Fibroblast of villous mesenchyme (primary cell): ENCODE data around the gene FGG. TPM values are rescaled to one million over a fixed set of nuclear protein-coding genes. Genes with fewer than 3 reads are reported as not detected.

Experiments used
- DNase-seq: peaks from one replicate; pipeline ENCODE4 v3.0.0-alpha.2; 2010; ENCODE audit warnings: low read depth
- H3K4me3 ChIP-seq: 2 replicates; pipeline ENCODE4 v1.5.1; 2011; ENCODE audit warnings: low read depth, mild to moderate bottlenecking, low read length
- CTCF ChIP-seq: IDR thresholded peaks from 2 replicates; pipeline ENCODE4 v1.5.1; 2012; ENCODE audit warnings: low read depth, mild to moderate bottlenecking, low read length; ENCODE audit not compliant: insufficient read depth
- total RNA-seq: library from RNA; depleted of rRNA; stranded (reverse); fragments of >200 nt; gene quantifications from 2 replicates; pipeline ENCODE4 v1.2.3, GENCODE V29; 2012

The FGG gene
- total RNA-seq, 1 donor = not detected

DNA sequence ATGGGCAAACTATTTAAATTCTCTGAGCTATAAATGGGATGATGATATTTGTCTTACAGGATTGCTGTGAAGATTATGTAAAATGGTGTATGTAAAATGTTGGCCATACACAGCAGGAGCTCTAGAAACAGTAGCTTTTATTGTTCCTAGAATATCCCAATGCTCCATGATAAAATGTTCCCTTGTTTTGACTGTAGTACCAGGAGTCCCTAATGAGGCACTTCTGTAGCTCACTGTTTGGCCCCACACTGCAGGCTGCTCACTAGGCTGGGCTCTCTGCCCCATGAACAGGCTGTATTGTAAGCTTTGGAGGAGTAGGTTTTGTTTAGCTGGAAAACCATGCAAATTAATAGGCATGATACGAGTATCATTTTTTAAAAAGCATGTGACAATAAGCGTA is 18.6 kb downstream of the FGG start:
- no peak overlapping the region for H3K4me3 ChIP-seq
- no peak for TF ChIP-seq CTCF
- DNase-seq = no peak

GRCh38 chr4:154591890-154592289 is 20.6 kb downstream of the FGG start:
- no peak for TF ChIP-seq CTCF
- DNase-seq = no peak
- no peak overlapping the region for H3K4me3 ChIP-seq

DNA sequence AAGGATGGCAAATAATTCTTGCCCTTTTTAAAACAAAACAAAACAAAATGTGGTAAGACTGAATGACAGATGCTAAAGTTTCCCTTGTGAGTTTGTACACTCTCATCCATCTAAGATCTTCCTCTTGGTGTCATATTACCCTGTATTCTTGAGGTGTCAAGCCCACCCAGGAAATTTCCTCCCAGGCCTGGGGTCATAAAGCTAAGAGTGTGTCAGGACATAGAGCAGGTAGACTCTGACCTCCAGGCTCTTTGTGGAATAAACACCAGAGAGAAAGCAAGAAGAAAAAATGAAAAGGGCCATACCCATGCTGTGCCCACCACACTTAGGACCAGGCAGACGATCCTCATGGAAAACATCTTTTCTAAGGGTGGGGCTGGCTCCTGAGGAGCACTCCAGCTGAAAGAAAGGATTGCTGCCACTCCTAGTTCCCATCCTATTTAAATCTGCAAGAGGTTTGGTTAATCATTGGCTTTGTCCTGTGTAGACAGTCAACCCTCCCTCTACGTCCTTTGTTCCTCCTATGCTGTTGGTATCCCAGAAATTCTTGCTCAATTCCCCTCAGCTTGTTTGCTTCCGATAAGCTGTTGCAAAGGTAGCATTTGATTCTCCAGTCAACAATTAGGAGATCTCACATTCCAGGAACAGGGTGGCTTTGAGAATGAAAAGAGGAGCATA is 22.0 kb downstream of the FGG start, which contains the start of gene FGA:
FGA (minus strand) TSS at position 414 of the 678 bp plus-strand sequence; CDS start at position 359, 55 bp downstream.
- TF ChIP-seq CTCF = no peak
- no peak within 1 kb of the TSS for H3K4me3 ChIP-seq
- no peak for DNase-seq

DNA sequence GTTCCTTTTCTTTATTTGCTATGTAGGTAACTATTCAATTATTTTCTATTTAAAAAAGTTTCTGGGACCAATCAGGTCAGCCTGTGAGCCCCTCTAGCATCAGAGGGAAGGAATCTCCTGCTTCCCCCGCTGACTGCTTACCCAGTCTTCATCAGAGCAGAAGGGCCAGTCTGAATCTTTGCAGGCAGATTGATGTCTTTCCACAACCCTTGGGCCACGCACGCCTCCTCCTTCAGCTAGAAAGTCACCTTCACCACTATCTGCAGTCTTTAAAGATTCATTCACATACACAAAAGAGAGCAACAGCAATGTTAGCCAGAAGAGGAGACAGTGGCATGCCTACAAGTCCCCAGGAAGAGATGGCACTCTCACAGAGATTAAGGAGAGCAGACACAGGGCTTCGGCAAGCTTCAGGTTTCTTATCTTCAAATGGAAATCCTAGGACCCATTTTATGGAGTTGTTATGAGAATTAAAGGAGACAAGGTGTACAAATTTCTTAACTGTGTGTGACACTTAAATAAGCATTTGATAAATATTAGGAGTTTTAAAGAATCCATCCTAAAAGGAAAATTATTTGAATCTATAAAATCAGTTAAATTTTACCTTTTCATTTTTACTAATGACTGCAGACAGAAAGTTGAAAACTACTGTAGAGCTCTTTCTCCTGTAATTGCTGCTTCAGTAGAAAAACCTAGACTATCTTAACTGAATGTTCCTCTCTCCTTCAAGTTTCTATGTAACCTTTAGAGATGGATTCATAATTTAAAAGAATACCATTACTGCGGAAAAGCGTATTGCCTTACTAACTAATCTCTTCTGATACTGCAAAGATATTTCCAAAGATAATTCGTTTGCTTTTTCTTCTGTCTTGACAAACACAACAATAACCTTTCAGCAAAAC is 22.9 kb downstream of the FGG start:
- DNase-seq = no peak
- no peak overlapping the region for H3K4me3 ChIP-seq
- TF ChIP-seq CTCF = no peak

- no peak for TF ChIP-seq CTCF
- no peak overlapping the region for H3K4me3 ChIP-seq
- DNase-seq = no peak
Measured at GRCh38 chr4:154588198-154588597, 24.3 kb downstream of the FGG start.

DNA sequence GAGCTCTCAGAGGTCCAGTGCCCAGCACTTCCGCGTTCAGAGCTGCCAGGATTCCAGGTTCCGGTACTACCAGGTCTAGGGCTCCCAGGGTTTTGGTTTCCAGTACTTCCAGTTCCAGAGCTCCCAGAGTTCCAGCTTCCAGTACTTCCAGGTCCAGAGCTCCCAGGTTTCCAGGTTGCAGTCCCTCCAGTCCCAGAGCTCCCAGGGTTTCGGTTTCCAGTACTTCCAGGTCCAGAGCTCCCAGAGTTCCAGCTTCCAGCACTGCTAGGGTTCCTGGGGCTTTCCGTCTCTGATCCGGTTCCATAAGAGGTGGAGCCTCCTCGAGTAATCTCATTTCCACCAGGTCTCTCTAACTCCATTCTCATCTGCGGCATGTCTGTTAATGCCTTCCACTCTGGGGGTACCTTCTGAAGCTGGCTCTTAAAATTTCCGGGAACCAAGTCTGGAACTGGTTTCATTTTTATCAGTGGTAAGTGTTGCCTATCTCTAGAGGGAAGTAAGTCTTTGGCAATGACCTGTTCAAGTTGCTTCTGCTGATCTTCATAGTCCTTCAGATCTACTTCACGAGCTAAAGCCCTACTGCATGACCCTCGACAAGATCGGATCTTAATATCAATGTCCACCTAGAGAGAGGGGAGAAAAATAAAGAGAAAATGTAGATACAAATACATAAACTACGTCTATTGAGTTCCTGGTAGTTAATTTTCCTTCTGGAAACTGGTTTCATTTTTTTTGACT is 26.0 kb downstream of the FGG start:
- H3K4me3 ChIP-seq = no peak overlapping the region
- no peak for DNase-seq
- TF ChIP-seq CTCF = no peak
